IPS-11a (cell line): ENCODE data around the gene KCTD6.

ENCODE experiments used
- H3K4me3 ChIP-seq: one replicate; pipeline ENCODE4 v1.5.1; 2013; ENCODE audit warnings: low read depth, low read length, control low read depth

KCTD6 gene

DNA sequence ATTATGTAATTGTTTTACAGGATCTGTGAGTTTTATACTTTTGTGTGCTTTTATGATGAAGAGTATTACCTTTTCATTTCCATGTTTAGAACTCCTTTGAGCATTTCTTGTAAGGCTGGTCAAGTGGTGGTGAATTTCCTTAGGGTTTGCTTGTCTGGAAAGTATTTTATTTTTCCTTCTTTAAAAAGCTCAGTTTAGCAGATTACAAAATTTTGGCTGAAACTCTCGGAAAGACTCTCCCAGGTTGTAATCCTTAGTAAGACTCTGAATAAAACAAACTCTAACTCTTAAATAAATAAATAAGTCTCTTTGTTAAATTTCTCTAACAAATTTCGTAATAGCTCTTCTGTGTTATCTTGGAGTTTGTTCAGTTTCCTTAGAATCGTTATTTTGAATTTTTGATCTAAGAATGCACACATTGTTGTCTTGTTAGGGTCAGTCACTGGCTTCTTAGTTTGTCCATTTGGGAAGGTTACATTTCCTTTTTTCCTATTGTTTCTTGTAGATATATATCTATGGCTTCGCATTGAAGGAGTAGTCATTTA, 59.8 kb downstream of the KCTD6 start:
- no peak overlapping the region for H3K4me3 ChIP-seq
